Activated CD4-positive, alpha-beta T cell treated with anti-CD3 and anti-CD28 coated beads, Interleukin-2, amount 50 U/mL, for 48 hours (primary cell): Measurements from ENCODE around the gene GCHFR.

Experiments used
- DNase-seq, 2 experiments: peaks; one replicate each; pipeline ENCODE4 v3.0.0-alpha.2; 2020

GCHFR gene

DNA sequence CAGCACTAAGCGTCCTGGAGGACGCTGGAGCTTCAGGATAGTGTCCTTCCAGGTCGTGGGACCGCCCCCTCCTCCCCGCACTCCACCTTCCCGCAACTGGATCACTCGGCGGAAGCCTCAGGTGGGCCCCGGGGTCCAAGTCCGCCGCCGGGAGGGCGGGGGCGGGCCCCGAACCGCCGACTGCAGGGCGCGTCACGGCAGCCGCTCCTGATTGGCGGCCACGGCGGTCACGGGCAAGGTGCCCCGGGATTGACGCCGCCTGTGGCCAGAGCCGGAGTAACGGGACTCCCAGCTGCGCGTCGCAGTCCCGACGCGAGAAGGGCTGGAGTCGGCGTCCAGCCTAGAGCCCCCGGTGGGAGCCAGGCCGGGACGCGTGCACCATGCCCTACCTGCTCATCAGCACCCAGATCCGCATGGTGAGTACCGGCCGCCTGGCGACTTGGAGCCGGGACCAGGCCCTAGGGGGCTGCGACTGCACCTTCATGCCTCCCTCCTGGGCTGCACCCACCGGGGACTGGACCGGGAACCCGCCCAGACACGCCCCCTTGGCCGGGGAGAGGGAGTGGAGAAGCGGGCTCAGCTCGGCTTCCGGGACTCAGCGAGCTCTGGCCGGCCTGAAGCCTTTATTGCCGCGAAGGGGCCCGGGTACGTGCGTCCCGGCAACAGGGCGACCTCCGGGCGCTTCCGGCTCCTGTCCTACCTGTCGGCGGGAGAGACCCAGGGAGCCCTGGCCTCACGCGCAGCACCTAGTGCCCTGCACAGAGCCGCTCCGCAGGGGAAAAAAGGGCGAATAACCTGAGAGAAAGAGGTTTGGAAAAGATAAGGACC lies at the start of gene GCHFR:
Gene GCHFR, plus strand, starts transcription at position 268 of the 828 bp plus-strand sequence. Its CDS starts 113 bp downstream, at position 381.
- DNase-seq, result peak; percentile 74 to 78

DNA sequence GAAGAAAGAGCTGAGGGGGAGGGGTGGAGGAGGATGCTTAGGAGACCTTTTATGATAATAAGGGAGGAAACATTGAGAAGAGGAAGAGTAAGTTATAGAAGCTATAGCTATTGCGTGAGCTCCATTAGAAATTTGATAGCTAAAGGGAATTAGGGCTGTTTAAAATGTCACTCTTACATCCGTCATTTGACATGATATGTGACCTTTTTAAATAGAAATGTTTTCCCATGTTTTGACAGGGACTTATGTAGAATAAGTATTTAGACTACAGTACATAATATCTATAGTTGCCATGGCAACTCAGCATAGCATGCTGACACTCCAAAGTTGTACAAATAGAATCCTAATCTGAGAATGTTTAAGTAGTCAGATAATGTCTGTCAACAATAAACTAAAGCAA lies 49.7 kb upstream of the GCHFR start:
- no peak for DNase-seq

GRCh38 chr15:40716165-40716564 lies 47.7 kb upstream of the GCHFR start:
- no peak for DNase-seq

DNA sequence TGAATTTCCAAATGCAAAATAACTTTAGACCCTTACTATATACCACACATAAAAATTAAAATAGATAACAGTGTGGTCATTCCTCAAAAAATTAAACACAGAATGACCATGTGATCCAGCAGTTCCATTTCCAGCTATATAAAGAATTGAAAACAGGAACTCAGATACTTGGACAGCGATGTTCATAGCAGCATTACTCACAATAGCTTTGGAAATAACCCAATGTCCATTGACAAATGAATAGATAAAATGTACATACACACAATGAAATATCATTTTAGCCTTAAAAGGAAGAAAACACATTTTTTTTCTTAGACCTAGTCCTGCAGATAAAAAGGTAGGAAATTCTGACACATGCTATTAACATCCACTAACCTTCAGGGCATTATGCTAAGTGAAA lies 42.2 kb upstream of the GCHFR start:
- DNase-seq, result no peak

DNA sequence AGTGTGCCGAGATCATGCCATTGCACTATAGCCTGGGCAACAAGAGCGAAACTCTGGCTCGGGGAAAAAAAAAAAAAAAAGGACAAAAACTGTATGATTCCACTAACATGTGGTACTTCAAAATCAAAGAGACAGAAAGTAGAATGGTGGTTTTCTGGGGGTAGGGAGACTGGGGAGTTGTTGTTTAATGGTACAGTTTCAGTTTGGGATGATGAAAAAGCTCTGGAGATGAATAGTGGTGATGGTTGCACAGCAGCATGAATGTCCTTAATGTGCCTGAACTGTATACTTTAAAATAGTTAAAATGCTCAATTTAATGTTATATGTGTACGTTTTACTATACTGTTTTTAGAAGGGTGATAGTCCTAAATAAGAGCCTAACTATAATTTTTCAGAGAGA lies 41.5 kb upstream of the GCHFR start:
- DNase-seq, result no peak

DNA sequence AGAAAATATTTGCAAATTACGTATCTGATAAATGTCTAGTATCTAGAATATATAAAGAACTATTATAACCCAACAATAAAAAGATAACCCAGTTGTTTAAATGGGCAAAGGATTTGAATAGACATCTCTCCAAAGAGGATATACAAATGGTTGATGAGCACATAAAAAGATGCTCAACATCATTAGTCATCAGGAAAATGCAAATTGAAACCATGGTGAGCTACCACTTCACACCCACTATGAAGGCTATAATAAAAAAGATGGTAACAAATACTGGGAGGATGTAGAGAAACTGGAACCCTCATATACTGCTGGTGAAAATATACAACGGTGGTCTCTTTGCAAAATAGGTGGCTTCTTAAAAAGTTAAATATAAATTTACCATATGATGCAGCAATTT lies 40.9 kb upstream of the GCHFR start:
- DNase-seq, result no peak

- no peak for DNase-seq
Observed at GRCh38 chr15:40723919-40724318, 39.9 kb upstream of the GCHFR start.

DNA sequence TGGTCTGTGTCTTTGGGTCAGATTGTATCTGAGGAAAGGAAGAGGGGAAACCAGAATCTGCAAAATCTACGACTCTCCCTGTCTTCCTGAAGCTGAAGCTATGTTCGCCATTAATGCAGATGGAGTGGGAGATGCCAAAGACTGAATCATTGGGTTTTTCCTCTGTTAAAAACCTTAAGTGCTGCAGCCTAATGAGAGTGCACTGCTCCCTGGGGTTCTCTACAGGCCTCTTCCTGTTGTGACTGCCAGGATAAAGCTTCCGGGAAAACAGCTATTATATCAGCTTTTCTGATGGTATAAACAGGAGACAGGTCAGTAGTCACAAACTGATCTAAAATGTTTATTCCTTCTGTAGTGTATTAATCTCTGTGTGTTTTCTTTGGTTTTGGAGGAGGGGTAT lies 32.8 kb upstream of the GCHFR start:
- no peak for DNase-seq

DNA sequence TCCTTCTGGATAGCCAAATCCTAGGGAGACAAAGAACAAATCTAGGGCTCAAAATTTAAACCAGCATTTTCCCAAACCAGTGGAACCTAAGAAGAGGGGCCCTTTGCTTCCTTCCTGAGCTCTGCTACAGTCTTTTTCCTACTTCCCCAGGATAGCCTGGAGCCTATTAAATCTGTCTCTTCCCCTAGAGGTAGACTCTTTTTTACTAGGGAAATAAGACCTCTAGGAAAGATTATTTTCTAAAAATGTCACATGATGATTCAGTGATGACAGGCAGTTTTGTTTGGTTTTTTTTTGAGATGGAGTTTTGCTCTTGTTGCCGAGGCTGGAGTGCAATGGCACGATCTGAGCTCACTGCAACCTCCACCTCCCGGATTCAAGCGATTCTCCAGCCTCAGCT lies 27.3 kb upstream of the GCHFR start:
- no peak for DNase-seq

DNA sequence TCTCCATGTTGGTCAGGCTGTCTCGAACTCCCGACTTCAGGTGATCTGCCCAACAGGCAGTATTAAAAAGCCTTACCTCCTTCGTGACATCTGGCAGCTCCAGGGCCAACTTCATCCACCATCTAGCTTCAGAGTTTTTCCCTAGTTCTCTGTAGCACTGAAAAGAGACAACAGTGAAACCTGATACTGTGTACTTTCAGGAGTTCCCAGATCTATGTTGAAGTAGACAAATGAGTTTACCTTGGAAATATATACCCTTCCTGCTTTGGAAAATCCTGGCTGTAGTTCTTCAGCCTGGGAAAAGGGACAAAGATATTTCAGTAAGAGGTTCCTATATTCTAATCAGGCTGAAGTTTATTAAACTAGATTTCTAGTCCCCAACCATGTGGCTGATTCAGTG lies 26.8 kb upstream of the GCHFR start:
- DNase-seq, result no peak

DNA sequence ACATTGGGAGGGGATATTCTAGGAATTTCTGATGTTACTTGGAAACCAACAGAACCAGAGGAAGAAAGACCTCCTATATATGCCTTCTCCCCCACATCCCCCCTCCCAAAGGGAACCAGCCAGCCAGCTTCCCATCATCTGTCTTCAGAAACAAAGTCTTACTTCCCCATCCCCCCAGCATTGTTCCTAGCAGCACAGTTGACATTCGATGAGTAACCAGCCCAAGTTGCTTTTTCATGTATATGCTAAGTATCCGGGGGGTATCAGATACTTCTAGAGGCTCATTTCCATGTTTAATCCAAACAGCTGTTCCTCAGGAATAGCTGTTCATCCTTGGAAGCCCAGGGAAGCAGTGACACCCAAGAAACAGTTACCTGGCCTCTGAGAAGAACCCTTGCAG lies 24.8 kb upstream of the GCHFR start:
- no peak for DNase-seq

- DNase-seq, result no peak
Observed at GRCh38 chr15:40739854-40740253, 24.0 kb upstream of the GCHFR start.

GRCh38 chr15:40743485-40743901 lies 20.4 kb upstream of the GCHFR start:
- no peak for DNase-seq

- DNase-seq, result peak; percentile 65 to 71
Observed at GRCh38 chr15:40743921-40744814, 19.7 kb upstream of the GCHFR start.

GRCh38 chr15:40744815-40745152 lies 19.1 kb upstream of the GCHFR start:
- no peak for DNase-seq

GRCh38 chr15:40746916-40747418 lies 16.9 kb upstream of the GCHFR start:
- no peak for DNase-seq

- no peak for DNase-seq
Observed at GRCh38 chr15:40747685-40748631, 15.9 kb upstream of the GCHFR start.

- no peak for DNase-seq
Observed at GRCh38 chr15:40749151-40749630, 14.7 kb upstream of the GCHFR start.

DNA sequence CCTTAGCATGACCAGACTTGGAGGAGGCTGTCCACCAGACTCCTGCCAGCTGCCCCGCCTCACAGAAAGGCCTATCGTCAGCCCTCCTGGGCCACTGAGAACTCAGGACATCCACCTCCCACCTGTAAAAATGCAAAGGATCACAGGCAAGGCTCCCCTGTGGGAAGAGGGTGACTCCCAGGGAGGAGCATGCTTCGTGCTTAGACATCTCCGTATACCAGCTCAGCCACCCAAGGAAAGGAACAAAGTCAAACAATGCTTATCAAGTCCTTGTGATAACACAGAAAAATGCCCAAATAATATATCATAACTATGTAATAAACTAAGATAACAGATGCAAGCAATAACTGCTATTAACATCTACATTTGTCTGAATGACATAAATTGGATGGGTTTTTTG lies 13.0 kb upstream of the GCHFR start:
- no peak for DNase-seq

GRCh38 chr15:40751745-40752144 lies 12.1 kb upstream of the GCHFR start:
- DNase-seq, result no peak

DNA sequence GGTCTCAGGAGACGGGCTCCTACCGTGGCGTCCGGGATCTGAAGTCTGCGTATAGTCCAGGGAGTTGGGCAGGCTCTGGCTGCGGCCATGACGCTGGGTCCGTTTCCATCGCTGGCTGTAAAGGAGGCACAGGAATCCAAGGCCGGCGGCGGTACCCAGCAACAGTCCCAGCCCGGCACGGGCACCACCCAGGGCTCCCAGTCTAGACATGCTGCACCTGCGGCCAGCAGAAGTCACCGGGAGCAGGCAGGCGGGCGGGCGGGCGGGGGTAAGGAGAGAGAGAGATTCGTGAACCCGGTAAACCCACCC lies 9.3 kb upstream of the GCHFR start:
- no peak for DNase-seq

GRCh38 chr15:40754883-40755811 lies 8.7 kb upstream of the GCHFR start, which contains the start of gene RMDN3:
Gene RMDN3, minus strand, starts transcription at chr15:40755254. Its CDS starts 471 bp downstream, at chr15:40754783.
- DNase-seq, result peak; percentile 93
